ENCODE measurements around the gene SYCN.
A peak's percentile ranks its signal among the peaks of the same experiment; 100 is the strongest.

Gene SYCN

GRCh38 chr19:39208175-39208795 is 4.2 kb upstream of the SYCN start:
- H3K4me1 Mint-ChIP-seq (ENCODE audit: low read depth): peaks cover under 1% of the 10 kb centered on the region
- H3K27ac Mint-ChIP-seq: no peak overlapping the region
- H3K9me3 Mint-ChIP-seq (ENCODE audit: low read depth): no peaks in the 10 kb centered on the region
- H3K27me3 Mint-ChIP-seq: peaks cover 5% of the 10 kb centered on the region
- H3K4me3 Mint-ChIP-seq: no peak overlapping the region
- no peaks in the 10 kb centered on the region for H3K36me3 Mint-ChIP-seq

GRCh38 chr19:39207293-39207836 is 3.3 kb upstream of the SYCN start:
- no peak overlapping the region for H3K4me3 Mint-ChIP-seq
- peaks cover 10% of the 10 kb centered on the region for H3K27me3 Mint-ChIP-seq
- H3K9me3 Mint-ChIP-seq (ENCODE audit: low read depth): no peaks in the 10 kb centered on the region
- H3K27ac Mint-ChIP-seq: no peak overlapping the region
- peaks cover 2% of the 10 kb centered on the region for H3K4me1 Mint-ChIP-seq (ENCODE audit: low read depth)
- H3K36me3 Mint-ChIP-seq: no peaks in the 10 kb centered on the region

- no peak overlapping the region for H3K27ac Mint-ChIP-seq
- no peaks in the 10 kb centered on the region for H3K36me3 Mint-ChIP-seq
- H3K4me1 Mint-ChIP-seq (ENCODE audit: low read depth): peaks cover 2% of the 10 kb centered on the region
- peaks cover 16% of the 10 kb centered on the region for H3K27me3 Mint-ChIP-seq
- no peak overlapping the region for H3K4me3 Mint-ChIP-seq
- no peaks in the 10 kb centered on the region for H3K9me3 Mint-ChIP-seq (ENCODE audit: low read depth)
Measured at GRCh38 chr19:39206122-39206521, 2.1 kb upstream of the SYCN start.

- Mint-ChIP-seq H3K4me1 (ENCODE audit: low read depth) (peaks cover 2% of the 10 kb centered on the region), H3K9me3 (ENCODE audit: low read depth) (no peaks in the 10 kb centered on the region), H3K4me3 (no peak overlapping the region), H3K36me3 (no peaks in the 10 kb centered on the region), H3K27me3 (peaks cover 23% of the 10 kb centered on the region), H3K27ac (no peak overlapping the region)
Measured at GRCh38 chr19:39205449-39205764, 1.3 kb upstream of the SYCN start.

GRCh38 chr19:39202998-39203355 is 1.1 kb downstream of the SYCN start:
- Mint-ChIP-seq H3K4me1 (ENCODE audit: low read depth) (peaks cover 2% of the 10 kb centered on the region), H3K27me3 (peaks cover 29% of the 10 kb centered on the region), H3K4me3 (no peak overlapping the region)

GRCh38 chr19:39200803-39201115 is 3.3 kb downstream of the SYCN start:
- Mint-ChIP-seq H3K36me3 (no peaks in the 10 kb centered on the region), H3K4me1 (ENCODE audit: low read depth) (peaks cover 15% of the 10 kb centered on the region), H3K4me3 (no peak overlapping the region), H3K27ac (no peak overlapping the region), H3K27me3 (peaks cover 37% of the 10 kb centered on the region), H3K9me3 (ENCODE audit: low read depth) (no peaks in the 10 kb centered on the region)

More at GRCh38 chr19:39202998-39203355, 1.1 kb downstream of the SYCN start:
- Mint-ChIP-seq H3K9me3 (ENCODE audit: low read depth) (no peaks in the 10 kb centered on the region), H3K36me3 (no peaks in the 10 kb centered on the region), H3K27ac (no peak overlapping the region)

GRCh38 chr19:39200066-39200802 is 3.8 kb downstream of the SYCN start:
- Mint-ChIP-seq H3K4me3 (no peak overlapping the region), H3K9me3 (ENCODE audit: low read depth) (no peaks in the 10 kb centered on the region), H3K4me1 (ENCODE audit: low read depth) (peaks cover 20% of the 10 kb centered on the region), H3K27ac (no peak overlapping the region), H3K36me3 (no peaks in the 10 kb centered on the region), H3K27me3 (peaks cover 38% of the 10 kb centered on the region)

GRCh38 chr19:39199025-39199424 is 5.0 kb downstream of the SYCN start:
- no peak overlapping the region for H3K27ac Mint-ChIP-seq
- no peaks in the 10 kb centered on the region for H3K9me3 Mint-ChIP-seq (ENCODE audit: low read depth)
- H3K4me3 Mint-ChIP-seq: no peak overlapping the region
- H3K4me1 Mint-ChIP-seq (ENCODE audit: low read depth): peaks cover 25% of the 10 kb centered on the region
- H3K27me3 Mint-ChIP-seq: peaks cover 39% of the 10 kb centered on the region
- H3K36me3 Mint-ChIP-seq: no peaks in the 10 kb centered on the region

- Mint-ChIP-seq H3K27ac (no peak overlapping the region), H3K9me3 (ENCODE audit: low read depth) (no peaks in the 10 kb centered on the region), H3K4me1 (ENCODE audit: low read depth) (peaks cover 22% of the 10 kb centered on the region), H3K4me3 (peak overlapping the region; percentile 81), H3K27me3 (peaks cover 42% of the 10 kb centered on the region), H3K36me3 (no peaks in the 10 kb centered on the region)
Measured at GRCh38 chr19:39197808-39198207, 6.3 kb downstream of the SYCN start.

- Mint-ChIP-seq H3K27ac (no peak within 1 kb of the TSS), H3K27me3 (peaks cover 39% of the 10 kb centered on the region), H3K9me3 (ENCODE audit: low read depth) (no peaks in the 10 kb centered on the region), H3K4me3 (peak within 1 kb of the TSS; percentile 81), H3K36me3 (no peaks in the 10 kb centered on the region), H3K4me1 (ENCODE audit: low read depth) (peaks cover 22% of the 10 kb centered on the region)
Measured at GRCh38 chr19:39196860-39197562, 7.1 kb downstream of the SYCN start, which contains the start of gene NCCRP1. Gene NCCRP1 (plus strand): TSS chr19:39196964. CDS start chr19:39196983, 19 bp downstream.

- peak overlapping the region; percentile 40 for H3K4me3 Mint-ChIP-seq
- peaks cover 36% of the 10 kb centered on the region for H3K27me3 Mint-ChIP-seq
- no peak overlapping the region for H3K27ac Mint-ChIP-seq
Measured at GRCh38 chr19:39196320-39196719, 7.7 kb downstream of the SYCN start.

GRCh38 chr19:39195755-39196154 is 8.3 kb downstream of the SYCN start:
- Mint-ChIP-seq H3K27me3 (peaks cover 32% of the 10 kb centered on the region), H3K9me3 (ENCODE audit: low read depth) (no peaks in the 10 kb centered on the region), H3K4me1 (ENCODE audit: low read depth) (peaks cover 22% of the 10 kb centered on the region), H3K36me3 (no peaks in the 10 kb centered on the region), H3K27ac (no peak overlapping the region), H3K4me3 (peak overlapping the region; percentile 61)

More at GRCh38 chr19:39196320-39196719, 7.7 kb downstream of the SYCN start:
- H3K9me3 Mint-ChIP-seq (ENCODE audit: low read depth): no peaks in the 10 kb centered on the region
- no peaks in the 10 kb centered on the region for H3K36me3 Mint-ChIP-seq
- peaks cover 22% of the 10 kb centered on the region for H3K4me1 Mint-ChIP-seq (ENCODE audit: low read depth)

- H3K9me3 Mint-ChIP-seq (ENCODE audit: low read depth): no peaks in the 10 kb centered on the region
- no peaks in the 10 kb centered on the region for H3K36me3 Mint-ChIP-seq
- H3K27me3 Mint-ChIP-seq: peaks cover 33% of the 10 kb centered on the region
- peak overlapping the region; percentile 61 for H3K4me3 Mint-ChIP-seq
- no peak overlapping the region for H3K27ac Mint-ChIP-seq
- H3K4me1 Mint-ChIP-seq (ENCODE audit: low read depth): peaks cover 22% of the 10 kb centered on the region
Measured at GRCh38 chr19:39194832-39195542, 9.1 kb downstream of the SYCN start.

- Mint-ChIP-seq H3K27me3 (peaks cover 36% of the 10 kb centered on the region), H3K9me3 (ENCODE audit: low read depth) (no peaks in the 10 kb centered on the region), H3K27ac (no peak overlapping the region), H3K36me3 (no peaks in the 10 kb centered on the region), H3K4me3 (no peak overlapping the region), H3K4me1 (ENCODE audit: low read depth) (peaks cover 22% of the 10 kb centered on the region)
Measured at GRCh38 chr19:39193803-39194202, 10.3 kb downstream of the SYCN start.

- Mint-ChIP-seq H3K36me3 (no peaks in the 10 kb centered on the region), H3K27me3 (peaks cover 30% of the 10 kb centered on the region)
Measured at GRCh38 chr19:39192846-39193245, 11.2 kb downstream of the SYCN start.

More at GRCh38 chr19:39192846-39193245, 11.2 kb downstream of the SYCN start:
- no peak overlapping the region for H3K4me3 Mint-ChIP-seq
- peaks cover 22% of the 10 kb centered on the region for H3K4me1 Mint-ChIP-seq (ENCODE audit: low read depth)
- no peaks in the 10 kb centered on the region for H3K9me3 Mint-ChIP-seq (ENCODE audit: low read depth)
- no peak overlapping the region for H3K27ac Mint-ChIP-seq
